K562 (cell line): ENCODE results near the gene BICD1. TPM values are rescaled to one million over a fixed set of nuclear protein-coding genes. Genes with fewer than 3 reads are reported as not detected.

Experiments
- ARHGAP35 ChIP-seq: fragments of 450-650 bp; IDR thresholded peaks from 2 replicates; pipeline ENCODE4 v1.6.1; 2018; ENCODE audit not compliant: partially characterized antibody
- ATF7 ChIP-seq: fragments of 450-650 bp; IDR thresholded peaks from 2 replicates; pipeline ENCODE4 v1.7.1; 2014; ENCODE audit warnings: mild to moderate bottlenecking, moderate library complexity
- BRD4 ChIP-seq: fragments of 200-600 bp; sonication (generic); IDR thresholded peaks from 2 replicates; pipeline ENCODE4 v1.6.1; 2017; ENCODE audit warnings: inconsistent platforms
- CC2D1A ChIP-seq: fragments of 450-650 bp; IDR thresholded peaks from 2 replicates; pipeline ENCODE4 v1.6.1; 2017; ENCODE audit warnings: mild to moderate bottlenecking
- FOXJ3 ChIP-seq: sonication (generic); formaldehyde crosslinking; IDR thresholded peaks from 2 replicates; pipeline ENCODE4 v1.4.0; 2020; ENCODE audit warnings: mild to moderate bottlenecking, missing genetic modification reagents
- GMEB1 ChIP-seq: fragments of 250-450 bp; sonication (Bioruptor Pico); IDR thresholded peaks from 2 replicates; pipeline ENCODE4 v1.4.0; 2020; ENCODE audit warnings: mild to moderate bottlenecking
- LARP7 ChIP-seq: fragments of 450-650 bp; IDR thresholded peaks from 2 replicates; pipeline ENCODE4 v1.6.1; 2016
- POLR3A ChIP-seq: IDR thresholded peaks from 2 replicates; pipeline ENCODE4 v1.6.1; 2011; ENCODE audit warnings: borderline replicate concordance, mild to moderate bottlenecking, moderate library complexity; ENCODE audit not compliant: insufficient read length, insufficient read depth; ENCODE audit errors: extremely low read depth
- SMARCA4 ChIP-seq: fragments of 450-650 bp; IDR thresholded peaks from 2 replicates; pipeline ENCODE4 v1.6.1; 2016
- SMARCA5 ChIP-seq: fragments of 450-650 bp; IDR thresholded peaks from 2 replicates; pipeline ENCODE4 v1.6.1; 2016
- SNIP1 ChIP-seq: fragments of 450-650 bp; IDR thresholded peaks from 2 replicates; pipeline ENCODE4 v1.7.1; 2017; ENCODE audit warnings: low read depth, mild to moderate bottlenecking
- SRF ChIP-seq, 2 experiments: fragments of 250-450, 450-650 bp in 1 of 2; sonication (Bioruptor Pico) in 1 of 2; sonication (generic) in 1 of 2; formaldehyde crosslinking; IDR thresholded peaks; 2 replicates each; pipeline versions ENCODE4 v1.5.0 to v1.5.1; 2020 to 2022; ENCODE audit warnings: mild to moderate bottlenecking in 1 of 2, missing genetic modification reagents in 1 of 2
- UBTF ChIP-seq, 2 experiments: IDR thresholded peaks; 2 replicates each; pipeline ENCODE4 v1.6.1; 2012; ENCODE audit warnings: improper control_type of control experiment in 2 of 2, low read depth in 2 of 2, low read length in 2 of 2, borderline replicate concordance in 1 of 2
- YBX1 ChIP-seq: fragments of 450-650 bp; IDR thresholded peaks from 2 replicates; pipeline ENCODE4 v1.7.1; 2016; ENCODE audit warnings: mild to moderate bottlenecking
- ZHX1 ChIP-seq: fragments of 150-350 bp; conservative IDR thresholded peaks from 2 replicates; pipeline ENCODE4 v1.6.1; 2014; ENCODE audit warnings: low read length
- ZNF146 ChIP-seq: IDR thresholded peaks from one replicate; pipeline ENCODE4 v1.6.1; 2018; ENCODE audit warnings: missing compliant biosample characterization; ENCODE audit not compliant: unreplicated experiment
- ZNF280B ChIP-seq: fragments of 250-450 bp; sonication (Bioruptor Pico); IDR thresholded peaks from 2 replicates; pipeline ENCODE4 v1.5.1; 2021; ENCODE audit warnings: mild to moderate bottlenecking
- polyA plus RNA-seq, 8 experiments: library from polyadenylated mRNA; depleted of rRNA in 4 of 8; stranded (reverse) in 5 of 8; unstranded in 3 of 8; fragments of >200 nt; fragmentation: Nextera tagmentation in 2 of 8; fragmentation: Illumina TruSeq in 1 of 8; extraction: Ambion mirVana in 2 of 8; extraction: Trizol in 1 of 8; gene quantifications; 2 replicates each; pipeline versions ENCODE4 v1.2.1 to v1.2.3, GENCODE V29; 2011 to 2014; ENCODE audit warnings: inconsistent platforms in 1 of 8, missing spikeins in 1 of 8
- total RNA-seq, 7 experiments: library from RNA; depleted of rRNA in 6 of 7; stranded (reverse); fragments of >200 nt in 6 of 7; fragmentation: Illumina TruSeq in 2 of 7; extraction: Trizol in 2 of 7; gene quantifications; 2 replicates each; pipeline versions ENCODE4 v1.2.1 to v1.2.3, GENCODE V29; 2011 to 2021; ENCODE audit warnings: low replicate concordance in 1 of 7

The BICD1 gene
- total and polyA plus RNA-seq, 9 of the 15 experiments (the other 6 are each of a cell fraction or from before 2014, with no cell fraction given), result 3.5 to 21.1 (median 12.5) TPM

- no peak for TF ChIP-seq UBTF (IDR thresholded peaks at IDR 0.05; ENCODE audit: borderline replicate concordance in 1 of 2, low read depth in 2 of 2, low read length in 2 of 2)
- no peak for TF ChIP-seq ATF7
- TF ChIP-seq BRD4, result no peak
- 0 out of 2 replicates have a peak, but pooled peaks have one; percentile 37 for TF ChIP-seq CC2D1A
- no peak for TF ChIP-seq LARP7
- no peak for TF ChIP-seq SMARCA5
- TF ChIP-seq SMARCA4, result no peak
- TF ChIP-seq POLR3A, result no peak
- no peak for TF ChIP-seq SNIP1
- no peak for TF ChIP-seq ZNF146 (CRISPR knock-in tag)
- no peak for TF ChIP-seq FOXJ3 (CRISPR knock-in tag)
- no peak for TF ChIP-seq YBX1
- TF ChIP-seq ZHX1, result no peak
- no peak for TF ChIP-seq ARHGAP35
- no peak for TF ChIP-seq SRF (CRISPR knock-in tag; IDR thresholded peaks at IDR 0.05)
- no peak for TF ChIP-seq GMEB1
- no peak for TF ChIP-seq ZNF280B (CRISPR knock-in tag)
Observed at GRCh38 chr12:32302218-32303173, 195.8 kb downstream of the BICD1 start (continued).
